ENCODE measurements around the gene PSRC1. TPM values are rescaled to one million over a fixed set of nuclear protein-coding genes. Genes with fewer than 3 reads are reported as not detected.
"Not testable (repeated sequence)": the region's sequence is repeated elsewhere in the genome, so short reads cannot be mapped to it uniquely, and the experiment has no call there.

Gene PSRC1
- total and polyA plus RNA-seq, 2 experiments from 2014 or later = 10.1 to 13.7 TPM

- H3K27me3 ChIP-seq = no peaks in the 10 kb centered on the region
- H4K20me1 ChIP-seq (ENCODE audit: insufficient read depth, poor library complexity, severe bottlenecking) = no peaks in the 10 kb centered on the region
- peak overlapping the region; percentile 93 for H3K27ac ChIP-seq
- 73% methylated on average over 2 of the region's 2 CpGs for WGBS (ENCODE audit: low lambda C conversion rate, missing lambda C conversion rate)
- no peaks in the 10 kb centered on the region for H3K9me2 ChIP-seq (replicated peaks; ENCODE audit: insufficient read depth)
- no peak for TF ChIP-seq EZH2 (IDR thresholded peaks at IDR 0.05; ENCODE audit: borderline replicate concordance)
- TF ChIP-seq CTCF (IDR thresholded peaks at IDR 0.05; ENCODE audit: poor library complexity) = no peak
- no peak for TF ChIP-seq EZH2phosphoT487 (IDR thresholded peaks at IDR 0.05; ENCODE audit: low read depth, severe bottlenecking, unreplicated experiment)
- DNase-seq (ENCODE audit: low spot score) = no peak
- H3K9me3 ChIP-seq (ENCODE audit: low read depth) = no peaks in the 10 kb centered on the region
- no peak overlapping the region for H3K4me3 ChIP-seq
- peaks cover 34% of the 10 kb centered on the region for H3K4me1 ChIP-seq (ENCODE audit: insufficient read depth)
- no peak overlapping the region for H2AFZ ChIP-seq
- H3K4me2 ChIP-seq = peak overlapping the region; percentile 31
- H3K36me3 ChIP-seq (replicated peaks; ENCODE audit: insufficient read depth, low read depth) = no peaks in the 10 kb centered on the region
- no peaks in the 10 kb centered on the region for H3K79me2 ChIP-seq
These were observed 26.4 kb upstream of the PSRC1 start for GRCh38 chr1:109309347-109309746.

DNA sequence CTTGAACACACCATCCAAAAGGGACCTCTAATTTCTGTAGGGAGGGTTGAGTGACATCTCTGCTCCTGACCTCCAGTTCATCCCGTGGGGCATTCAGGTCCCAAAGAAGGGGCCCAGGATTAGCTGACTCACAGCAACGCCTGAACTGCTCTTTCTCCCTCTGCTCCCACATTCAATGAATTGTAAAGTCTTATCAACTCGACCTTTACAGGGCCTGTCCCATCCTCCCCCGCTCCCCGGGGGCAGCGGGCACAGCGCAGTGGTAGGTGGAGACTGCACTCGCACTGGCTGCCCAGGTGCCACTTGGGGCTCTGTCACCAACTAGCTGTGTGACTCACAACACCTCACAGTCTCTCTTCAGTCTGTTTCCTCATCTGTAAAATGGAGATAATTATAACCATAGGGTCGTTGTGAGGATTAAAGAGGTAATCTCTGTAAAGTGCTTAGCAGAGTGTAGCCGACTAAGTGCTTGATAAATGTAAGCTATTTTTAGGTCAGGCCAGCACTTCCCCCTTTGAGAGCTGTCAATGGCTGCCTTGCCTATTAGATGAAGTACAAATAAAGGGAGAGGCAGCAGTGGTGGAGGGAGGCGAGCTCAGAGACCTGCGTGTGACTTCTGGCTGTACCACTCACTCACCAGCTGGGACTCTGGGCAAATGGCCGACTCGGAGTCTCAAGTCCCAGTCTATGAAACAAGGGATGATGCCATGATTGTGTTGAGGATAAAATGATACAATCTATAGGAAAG, 24.5 kb upstream of the PSRC1 start:
- no peaks in the 10 kb centered on the region for H4K20me1 ChIP-seq (ENCODE audit: insufficient read depth, poor library complexity, severe bottlenecking)
- H3K4me1 ChIP-seq (ENCODE audit: insufficient read depth) = peaks cover 34% of the 10 kb centered on the region
- H3K9me3 ChIP-seq (ENCODE audit: low read depth) = no peaks in the 10 kb centered on the region
- no peaks in the 10 kb centered on the region for H3K27me3 ChIP-seq
- peak; percentile 70 for DNase-seq (ENCODE audit: low spot score)
- H3K36me3 ChIP-seq (replicated peaks; ENCODE audit: insufficient read depth, low read depth) = no peaks in the 10 kb centered on the region
- H2AFZ ChIP-seq = no peak overlapping the region
- H3K79me2 ChIP-seq = no peaks in the 10 kb centered on the region
- WGBS (ENCODE audit: low lambda C conversion rate, missing lambda C conversion rate) = 38% methylated on average over 14 of the region's 14 CpGs
- peak overlapping the region; percentile 65 for H3K4me2 ChIP-seq
- no peak overlapping the region for H3K4me3 ChIP-seq
- H3K9me2 ChIP-seq (replicated peaks; ENCODE audit: insufficient read depth) = no peaks in the 10 kb centered on the region
- TF ChIP-seq EZH2phosphoT487 (IDR thresholded peaks at IDR 0.05; ENCODE audit: low read depth, severe bottlenecking, unreplicated experiment) (no peak), EZH2 (IDR thresholded peaks at IDR 0.05; ENCODE audit: borderline replicate concordance) (no peak), CTCF (IDR thresholded peaks at IDR 0.05; ENCODE audit: poor library complexity) (no peak)
- H3K27ac ChIP-seq = peak overlapping the region; percentile 93

- TF ChIP-seq CTCF (IDR thresholded peaks at IDR 0.05; ENCODE audit: poor library complexity) (no peak), EZH2phosphoT487 (IDR thresholded peaks at IDR 0.05; ENCODE audit: low read depth, severe bottlenecking, unreplicated experiment) (no peak)
- no peak within 1 kb of the TSS for H3K4me3 ChIP-seq
- H2AFZ ChIP-seq = no peak within 1 kb of the TSS
- peak; percentile 58 for DNase-seq (ENCODE audit: low spot score)
- no peaks in the 10 kb centered on the region for H3K9me3 ChIP-seq (ENCODE audit: low read depth)
- H3K27me3 ChIP-seq = no peaks in the 10 kb centered on the region
- H3K4me1 ChIP-seq (ENCODE audit: insufficient read depth) = peaks cover 34% of the 10 kb centered on the region
- peak within 1 kb of the TSS; percentile 93 for H3K27ac ChIP-seq
- H3K9me2 ChIP-seq (replicated peaks; ENCODE audit: insufficient read depth) = no peaks in the 10 kb centered on the region
- WGBS (ENCODE audit: low lambda C conversion rate, missing lambda C conversion rate) = 56% methylated on average over 7 of the region's 7 CpGs
- no peaks in the 10 kb centered on the region for H3K79me2 ChIP-seq
- H4K20me1 ChIP-seq (ENCODE audit: insufficient read depth, poor library complexity, severe bottlenecking) = no peaks in the 10 kb centered on the region
- no peaks in the 10 kb centered on the region for H3K36me3 ChIP-seq (replicated peaks; ENCODE audit: insufficient read depth, low read depth)
- peak within 1 kb of the TSS; percentile 65 for H3K4me2 ChIP-seq
These were observed 23.9 kb upstream of the PSRC1 start, which contains the start of gene MYBPHL for GRCh38 chr1:109306832-109307273. Gene MYBPHL, minus strand, starts transcription at chr1:109307011. Its CDS starts 20 bp downstream, at chr1:109306991.

- DNase-seq (ENCODE audit: low spot score); H2AFZ ChIP-seq; H3K27me3 ChIP-seq; H3K9me3 ChIP-seq (ENCODE audit: low read depth); H3K9me2 ChIP-seq (replicated peaks; ENCODE audit: insufficient read depth); H4K20me1 ChIP-seq (ENCODE audit: insufficient read depth, poor library complexity, severe bottlenecking); H3K4me3 ChIP-seq; H3K79me2 ChIP-seq; H3K36me3 ChIP-seq (replicated peaks; ENCODE audit: insufficient read depth, low read depth): not testable (repeated sequence)
- peak overlapping the region; percentile 93 for H3K27ac ChIP-seq
- H3K4me2 ChIP-seq = peak overlapping the region; percentile 65
- H3K4me1 ChIP-seq (ENCODE audit: insufficient read depth) = peaks cover 34% of the 10 kb centered on the region
- 62% methylated on average over 10 of the region's 10 CpGs for WGBS (ENCODE audit: low lambda C conversion rate, missing lambda C conversion rate)
These were observed 23.0 kb upstream of the PSRC1 start for GRCh38 chr1:109305991-109306390.
